ENCODE measurements around the gene ASPSCR1. TPM values are rescaled to one million over a fixed set of nuclear protein-coding genes. Genes with fewer than 3 reads are reported as not detected.
A peak's percentile ranks its signal among the peaks of the same experiment; 100 is the strongest.

The ASPSCR1 gene
- total and polyA plus RNA-seq, 9 of the 15 experiments (the other 6 are each of a cell fraction or from before 2014, with no cell fraction given), result 0.90 to 36.9 (median 11.6) TPM

GRCh38 chr17:82037092-82037888 is 59.9 kb downstream of the ASPSCR1 start, which contains the start of gene DCXR (continued):
- TF ChIP-seq FIP1L1 (IDR thresholded peaks at IDR 0.05; ENCODE audit: low read depth, low read length, poor library complexity, severe bottlenecking) (peak; percentile 85), ZNF740 (CRISPR knock-in tag; IDR thresholded peaks at IDR 0.05) (peak; percentile 67; the same call in 1 of the 2 replicates), ZNF740 (tag; IDR thresholded peaks at IDR 0.05) (no peak), WHSC1 (IDR thresholded peaks at IDR 0.05; ENCODE audit: low read length) (no peak), GTF2F1 (IDR thresholded peaks at IDR 0.05; ENCODE audit: low read depth, low read length) (0 out of 2 replicates have a peak, but pooled peaks have one; percentile 78), MIER1 (IDR thresholded peaks at IDR 0.05; ENCODE audit: low read depth) (no peak), ZNF75A (CRISPR knock-in tag; IDR thresholded peaks at IDR 0.05) (no peak), ATF3 (IDR thresholded peaks at IDR 0.05) (no peak), ATF3 (CRISPR knock-in tag; conservative IDR thresholded peaks at IDR 0.05) (no peak), EZH2 (IDR thresholded peaks at IDR 0.05; ENCODE audit: borderline replicate concordance, low read depth, low read length) (no peak), TCF7L2 (IDR thresholded peaks at IDR 0.05; ENCODE audit: low read depth, low read length) (no peak), RAD51 (IDR thresholded peaks at IDR 0.05; ENCODE audit: borderline replicate concordance, low read depth) (no peak), ZNF408 (CRISPR knock-in tag; IDR thresholded peaks at IDR 0.05; ENCODE audit: low read depth) (no peak), GATAD2B (IDR thresholded peaks at IDR 0.05; ENCODE audit: borderline replicate concordance) (peak; percentile 91; the same call in 1 of the 2 replicates), ZBTB34 (CRISPR knock-in tag; IDR thresholded peaks at IDR 0.05) (no peak), ZNF212 (CRISPR knock-in tag; IDR thresholded peaks at IDR 0.05) (no peak), SP1 (CRISPR knock-in tag; IDR thresholded peaks at IDR 0.05) (peak; percentile 97), ZNF592 (IDR thresholded peaks at IDR 0.05) (peak; percentile 23; the same call in 1 of the 2 replicates), ZFP36 (IDR thresholded peaks at IDR 0.05; ENCODE audit: low read depth, low read length, partially characterized antibody) (no peak), NR2C1 (IDR thresholded peaks at IDR 0.05) (no peak), NR2C1 (tag; IDR thresholded peaks at IDR 0.05) (no peak), SMAD3 (CRISPR knock-in tag; conservative IDR thresholded peaks at IDR 0.05) (no peak)

Data from K562 (cell line).